Loucy (cell line): ENCODE measurements around the gene DOCK3.

Experiments used
- EZH2phosphoT487 ChIP-seq: fragments of 200-600 bp; IDR thresholded peaks from 2 replicates; pipeline ENCODE4 v1.6.1; 2018; ENCODE audit warnings: antibody characterized with exemption, mild to moderate bottlenecking, moderate library complexity, borderline replicate concordance
- TF ChIP-seq, protein P1 (sequence below): fragments of 200-600 bp; sonication (generic); conservative IDR thresholded peaks from 2 replicates; pipeline ENCODE4 v1.5.1; 2014; ENCODE audit warnings: mild to moderate bottlenecking, antibody characterized with exemption, low read length

DNA sequence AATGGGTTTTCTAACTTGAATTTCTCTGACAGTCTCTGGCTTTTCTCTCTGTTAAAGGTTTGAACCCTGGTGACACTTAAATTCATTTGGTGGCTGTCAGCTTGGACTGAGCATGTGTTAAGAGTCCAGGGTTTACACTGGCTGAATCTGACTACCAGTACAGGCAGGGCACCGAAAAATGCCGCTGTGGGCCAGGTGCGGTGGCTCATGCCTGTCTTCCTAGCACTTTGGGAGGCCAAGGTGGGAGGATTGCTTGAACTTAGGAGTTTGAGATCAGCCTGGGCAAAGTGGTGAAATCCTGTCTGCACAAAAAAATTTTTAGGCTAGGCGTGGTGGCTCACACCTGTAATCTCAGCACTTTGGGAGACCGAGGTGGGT lies 712.1 kb downstream of the DOCK3 start:
- TF ChIP-seq, protein P1, sequence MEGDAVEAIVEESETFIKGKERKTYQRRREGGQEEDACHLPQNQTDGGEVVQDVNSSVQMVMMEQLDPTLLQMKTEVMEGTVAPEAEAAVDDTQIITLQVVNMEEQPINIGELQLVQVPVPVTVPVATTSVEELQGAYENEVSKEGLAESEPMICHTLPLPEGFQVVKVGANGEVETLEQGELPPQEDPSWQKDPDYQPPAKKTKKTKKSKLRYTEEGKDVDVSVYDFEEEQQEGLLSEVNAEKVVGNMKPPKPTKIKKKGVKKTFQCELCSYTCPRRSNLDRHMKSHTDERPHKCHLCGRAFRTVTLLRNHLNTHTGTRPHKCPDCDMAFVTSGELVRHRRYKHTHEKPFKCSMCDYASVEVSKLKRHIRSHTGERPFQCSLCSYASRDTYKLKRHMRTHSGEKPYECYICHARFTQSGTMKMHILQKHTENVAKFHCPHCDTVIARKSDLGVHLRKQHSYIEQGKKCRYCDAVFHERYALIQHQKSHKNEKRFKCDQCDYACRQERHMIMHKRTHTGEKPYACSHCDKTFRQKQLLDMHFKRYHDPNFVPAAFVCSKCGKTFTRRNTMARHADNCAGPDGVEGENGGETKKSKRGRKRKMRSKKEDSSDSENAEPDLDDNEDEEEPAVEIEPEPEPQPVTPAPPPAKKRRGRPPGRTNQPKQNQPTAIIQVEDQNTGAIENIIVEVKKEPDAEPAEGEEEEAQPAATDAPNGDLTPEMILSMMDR, result no peak
- no peak for TF ChIP-seq EZH2phosphoT487
